ENCODE data around the gene SRBD1. TPM values are rescaled to one million over a fixed set of nuclear protein-coding genes. Genes with fewer than 3 reads are reported as not detected.

Gene SRBD1
- total RNA-seq, 5 donors from 2014 or later (not counting 1 experiment from before 2014, with no cell fraction given): 16.1 to 22.8 (median 20.7) TPM

- ChIA-PET CTCF (interaction anchor here in 1 of 2 donors (0.8 kb wide), 1 partner anchor 164 kb away, joined by 3 read pairs; no protein-coding TSS in a partner anchor), POLR2A (no interaction called here)
- H3K4me1 Mint-ChIP-seq: peaks cover 7 to 18% (median 9%) of the 10 kb centered on the region in 3 donors
- no peak overlapping the region for H3K27ac Mint-ChIP-seq
- no peaks in the 10 kb centered on the region for H3K9me3 ChIP-seq
- H3K36me3 Mint-ChIP-seq: no peaks in the 10 kb centered on the region
- ATAC-seq (replicated peaks in 1 of 4): no peak
- no peaks in the 10 kb centered on the region for H3K36me3 ChIP-seq (ENCODE audit: control insufficient read depth in 2 of 2, extremely low read depth in 1 of 2, insufficient read depth in 1 of 2, low read length in 1 of 2)
- peaks cover 0 to 3% of the 10 kb centered on the region in 2 experiments for H3K27me3 ChIP-seq (replicated peaks in 1 of 2; ENCODE audit: control insufficient read depth in 2 of 2, extremely low read depth in 1 of 2, insufficient read depth in 2 of 2, low read length in 1 of 2)
- WGBS (ENCODE audit: insufficient coverage): no CpG with 5 or more reads among the region's 3 CpGs
- no peak overlapping the region for H3K27ac ChIP-seq (ENCODE audit: low read length)
- H3K4me3 ChIP-seq (ENCODE audit: control insufficient read depth in 1 of 2, extremely low read depth in 1 of 2, low read length in 1 of 2): no peak overlapping the region
- H3K4me1 ChIP-seq (ENCODE audit: control insufficient read depth in 1 of 2, extremely low read depth in 1 of 2, insufficient read depth in 2 of 2, low read length in 2 of 2): peaks cover 0 to 3% of the 10 kb centered on the region in 2 experiments
- H3K9me3 Mint-ChIP-seq: no peaks in the 10 kb centered on the region
- peaks cover 0 to 6% of the 10 kb centered on the region in 2 donors for H3K27me3 Mint-ChIP-seq
- DNase-seq: no peak
- H3K4me3 Mint-ChIP-seq: no peak overlapping the region
Observed at GRCh38 chr2:45614871-45615415, 3.9 kb upstream of the SRBD1 start.

- Histone ChIP-seq H3K27ac (ENCODE audit: low read length) (no peak overlapping the region), H3K9me3 (no peaks in the 10 kb centered on the region), H3K4me3 (ENCODE audit: control insufficient read depth in 1 of 2, extremely low read depth in 1 of 2, low read length in 1 of 2) (no peak overlapping the region), H3K36me3 (ENCODE audit: control insufficient read depth in 2 of 2, extremely low read depth in 1 of 2, insufficient read depth in 1 of 2, low read length in 1 of 2) (no peaks in the 10 kb centered on the region), H3K27me3 (replicated peaks in 1 of 2; ENCODE audit: control insufficient read depth in 2 of 2, extremely low read depth in 1 of 2, insufficient read depth in 2 of 2, low read length in 1 of 2) (peaks cover 0 to 3% of the 10 kb centered on the region in 2 experiments), H3K4me1 (ENCODE audit: control insufficient read depth in 1 of 2, extremely low read depth in 1 of 2, insufficient read depth in 2 of 2, low read length in 2 of 2) (peaks cover 0 to 6% of the 10 kb centered on the region in 2 experiments)
- DNase-seq (no peak), ATAC-seq (replicated peaks in 1 of 4) (no peak)
- H3K36me3 Mint-ChIP-seq: no peaks in the 10 kb centered on the region
- no peak overlapping the region for H3K4me3 Mint-ChIP-seq
- 100% methylated on average over 1 of the region's 1 CpG for WGBS (ENCODE audit: insufficient coverage)
- no peak overlapping the region for H3K27ac Mint-ChIP-seq
- ChIA-PET CTCF (interaction anchor here in 1 of 2 donors (0.6 to 0.8 kb wide), 2 partner anchors 164 to 977 kb away, joined by 3 read pairs; no protein-coding TSS in a partner anchor), POLR2A (no interaction called here)
- no peaks in the 10 kb centered on the region for H3K9me3 Mint-ChIP-seq
- peaks cover 0 to 2% of the 10 kb centered on the region in 2 donors for H3K27me3 Mint-ChIP-seq
- H3K4me1 Mint-ChIP-seq: peaks cover 13 to 23% (median 15%) of the 10 kb centered on the region in 3 donors
Observed at GRCh38 chr2:45614330-45614729, 3.3 kb upstream of the SRBD1 start.

GRCh38 chr2:45612731-45613130 lies 1.7 kb upstream of the SRBD1 start:
- no peaks in the 10 kb centered on the region for H3K9me3 ChIP-seq
- Mint-ChIP-seq H3K27me3 (no peaks in the 10 kb centered on the region), H3K36me3 (no peaks in the 10 kb centered on the region), H3K4me3 (no peak overlapping the region), H3K27ac (peak overlapping the region in 1 of 2 donors; percentile 14), H3K9me3 (no peaks in the 10 kb centered on the region), H3K4me1 (peaks cover 24 to 31% (median 24%) of the 10 kb centered on the region in 3 donors)
- H3K27ac ChIP-seq (ENCODE audit: low read length): no peak overlapping the region
- 86% methylated on average over 1 of the region's 2 CpGs for WGBS (ENCODE audit: insufficient coverage)
- DNase-seq: no peak
- no peak for ATAC-seq (replicated peaks in 1 of 4)
- no peak overlapping the region for H3K4me3 ChIP-seq (ENCODE audit: control insufficient read depth in 1 of 2, extremely low read depth in 1 of 2, low read length in 1 of 2)
- peaks cover 0 to 6% of the 10 kb centered on the region in 2 experiments for H3K4me1 ChIP-seq (ENCODE audit: control insufficient read depth in 1 of 2, extremely low read depth in 1 of 2, insufficient read depth in 2 of 2, low read length in 2 of 2)
- CTCF ChIA-PET: interaction anchor here in 1 of 2 donors (0.5 kb wide), 1 partner anchor 39 kb away, joined by 7 read pairs; no protein-coding TSS in a partner anchor
- POLR2A ChIA-PET: interaction anchor here in 1 of 2 donors (0.6 kb wide), 1 partner anchor 731 kb away, joined by 4 read pairs; no protein-coding TSS in a partner anchor
- no peaks in the 10 kb centered on the region for H3K27me3 ChIP-seq (replicated peaks in 1 of 2; ENCODE audit: control insufficient read depth in 2 of 2, extremely low read depth in 1 of 2, insufficient read depth in 2 of 2, low read length in 1 of 2)
- H3K36me3 ChIP-seq (ENCODE audit: control insufficient read depth in 2 of 2, extremely low read depth in 1 of 2, insufficient read depth in 1 of 2, low read length in 1 of 2): no peaks in the 10 kb centered on the region

GRCh38 chr2:45612285-45612684 lies 1.2 kb upstream of the SRBD1 start:
- POLR2A ChIA-PET: interaction anchor here in 1 of 2 donors (0.6 kb wide), 1 partner anchor 731 kb away, joined by 4 read pairs; no protein-coding TSS in a partner anchor
- WGBS (ENCODE audit: insufficient coverage): no CpG with 5 or more reads among the region's 2 CpGs
- Histone ChIP-seq H3K9me3 (no peaks in the 10 kb centered on the region), H3K27me3 (replicated peaks in 1 of 2; ENCODE audit: control insufficient read depth in 2 of 2, extremely low read depth in 1 of 2, insufficient read depth in 2 of 2, low read length in 1 of 2) (no peaks in the 10 kb centered on the region), H3K36me3 (ENCODE audit: control insufficient read depth in 2 of 2, extremely low read depth in 1 of 2, insufficient read depth in 1 of 2, low read length in 1 of 2) (no peaks in the 10 kb centered on the region), H3K4me3 (ENCODE audit: control insufficient read depth in 1 of 2, extremely low read depth in 1 of 2, low read length in 1 of 2) (no peak overlapping the region), H3K27ac (ENCODE audit: low read length) (no peak overlapping the region), H3K4me1 (ENCODE audit: control insufficient read depth in 1 of 2, extremely low read depth in 1 of 2, insufficient read depth in 2 of 2, low read length in 2 of 2) (peaks cover 0 to 6% of the 10 kb centered on the region in 2 experiments)
- CTCF ChIA-PET: no interaction called here
- H3K36me3 Mint-ChIP-seq: no peaks in the 10 kb centered on the region
- DNase-seq: no peak
- peaks cover 24 to 32% (median 26%) of the 10 kb centered on the region in 3 donors for H3K4me1 Mint-ChIP-seq
- peak overlapping the region in 1 of 3 donors; percentile 97 for H3K4me3 Mint-ChIP-seq
- peak overlapping the region; percentile 19 to 96 for H3K27ac Mint-ChIP-seq
- no peak for ATAC-seq (replicated peaks in 1 of 4)
- H3K9me3 Mint-ChIP-seq: no peaks in the 10 kb centered on the region
- H3K27me3 Mint-ChIP-seq: no peaks in the 10 kb centered on the region

- Mint-ChIP-seq H3K27ac (peak overlapping the region; percentile 93 to 96), H3K4me1 (peaks cover 24 to 32% (median 26%) of the 10 kb centered on the region in 3 donors), H3K4me3 (peak overlapping the region; percentile 96 to 98 (median 97)), H3K9me3 (no peaks in the 10 kb centered on the region), H3K36me3 (no peaks in the 10 kb centered on the region), H3K27me3 (no peaks in the 10 kb centered on the region)
- ChIA-PET CTCF (interaction anchor here (0.6 to 1.6 kb wide), 5 partner anchors 26 to 628 kb away, joined by 3 to 5 read pairs (median 4); no protein-coding TSS in a partner anchor), POLR2A (interaction anchor here in 1 of 2 donors (0.7 kb wide), 2 partner anchors 23 to 43 kb away, joined by 3 read pairs; no protein-coding TSS in a partner anchor)
- Histone ChIP-seq H3K9me3 (no peaks in the 10 kb centered on the region), H3K4me3 (ENCODE audit: control insufficient read depth in 1 of 2, extremely low read depth in 1 of 2, low read length in 1 of 2) (peak overlapping the region; percentile 65 to 85), H3K27me3 (replicated peaks in 1 of 2; ENCODE audit: control insufficient read depth in 2 of 2, extremely low read depth in 1 of 2, insufficient read depth in 2 of 2, low read length in 1 of 2) (no peaks in the 10 kb centered on the region), H3K27ac (ENCODE audit: low read length) (peak overlapping the region; percentile 77), H3K36me3 (ENCODE audit: control insufficient read depth in 2 of 2, extremely low read depth in 1 of 2, insufficient read depth in 1 of 2, low read length in 1 of 2) (no peaks in the 10 kb centered on the region), H3K4me1 (ENCODE audit: control insufficient read depth in 1 of 2, extremely low read depth in 1 of 2, insufficient read depth in 2 of 2, low read length in 2 of 2) (peaks cover 0 to 6% of the 10 kb centered on the region in 2 experiments)
- 0% methylated on average over 17 of the region's 23 CpGs for WGBS (ENCODE audit: insufficient coverage)
- DNase-seq: peak in 31 of 35 experiments; percentile 3 to 57 (median 27)
- peak; percentile 57 to 72 (median 59) for ATAC-seq (replicated peaks in 1 of 4)
Observed at GRCh38 chr2:45610281-45611019, 617 bp downstream of the SRBD1 start.

- CTCF ChIA-PET: interaction anchor here in 1 of 2 donors (1.0 kb wide), 1 partner anchor 171 kb away, joined by 3 read pairs; no protein-coding TSS in a partner anchor
- ATAC-seq (replicated peaks in 1 of 4) (no peak), DNase-seq (no peak)
- H3K4me3 Mint-ChIP-seq: no peak overlapping the region
- no peaks in the 10 kb centered on the region for H3K9me3 ChIP-seq
- H3K4me1 ChIP-seq (ENCODE audit: control insufficient read depth in 1 of 2, extremely low read depth in 1 of 2, insufficient read depth in 2 of 2, low read length in 2 of 2): peaks cover 0 to 6% of the 10 kb centered on the region in 2 experiments
- H3K4me3 ChIP-seq (ENCODE audit: control insufficient read depth in 1 of 2, extremely low read depth in 1 of 2, low read length in 1 of 2): no peak overlapping the region
- no peaks in the 10 kb centered on the region for H3K27me3 ChIP-seq (replicated peaks in 1 of 2; ENCODE audit: control insufficient read depth in 2 of 2, extremely low read depth in 1 of 2, insufficient read depth in 2 of 2, low read length in 1 of 2)
- H3K27ac ChIP-seq (ENCODE audit: low read length): no peak overlapping the region
- no peak overlapping the region for H3K27ac Mint-ChIP-seq
- H3K27me3 Mint-ChIP-seq: no peaks in the 10 kb centered on the region
- H3K9me3 Mint-ChIP-seq: no peaks in the 10 kb centered on the region
- H3K36me3 ChIP-seq (ENCODE audit: control insufficient read depth in 2 of 2, extremely low read depth in 1 of 2, insufficient read depth in 1 of 2, low read length in 1 of 2): peaks cover 0 to 11% of the 10 kb centered on the region in 2 donors
- POLR2A ChIA-PET: no interaction called here
- WGBS (ENCODE audit: insufficient coverage): no CpG with 5 or more reads among the region's 1 CpG
- peaks cover 18% of the 10 kb centered on the region for H3K36me3 Mint-ChIP-seq
- peaks cover 24 to 35% (median 27%) of the 10 kb centered on the region in 3 donors for H3K4me1 Mint-ChIP-seq
Observed at GRCh38 chr2:45607701-45608100, 3.4 kb downstream of the SRBD1 start.

Data from T-cell (primary cell).